Stimulated activated naive CD4-positive, alpha-beta T cell treated with Interleukin-2 at 50 U/mL for 16 hours (primary cell): ENCODE results near the gene GET4.
"Not testable (repeated sequence)": the region's sequence is repeated elsewhere in the genome, so short reads cannot be mapped to it uniquely, and the experiment has no call there.

Experiments
- DNase-seq: peaks from one replicate; lab custom pipeline; 2025; lab: John Stamatoyannopoulos, UW

The GET4 gene

DNA sequence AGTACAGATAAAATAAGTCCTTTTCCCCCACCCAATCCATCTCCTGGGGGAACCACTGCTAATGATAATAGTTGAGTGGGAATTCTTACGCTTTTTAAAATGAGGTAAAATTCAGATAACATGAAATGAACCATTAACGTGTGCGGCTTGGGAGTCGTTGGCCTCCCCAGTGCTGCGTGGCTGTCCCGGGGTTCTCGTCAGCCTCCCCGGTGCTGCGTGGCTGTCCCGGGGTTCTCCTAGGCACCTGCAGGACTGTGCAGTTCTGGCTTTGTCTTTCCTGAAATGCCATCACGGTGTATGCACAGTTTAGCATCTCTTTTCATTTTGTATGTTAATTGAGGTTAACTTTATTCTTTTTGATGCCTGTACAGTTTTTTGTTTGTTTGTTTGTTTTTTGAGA is 30.6 kb upstream of the GET4 start:
- no peak for DNase-seq

DNA sequence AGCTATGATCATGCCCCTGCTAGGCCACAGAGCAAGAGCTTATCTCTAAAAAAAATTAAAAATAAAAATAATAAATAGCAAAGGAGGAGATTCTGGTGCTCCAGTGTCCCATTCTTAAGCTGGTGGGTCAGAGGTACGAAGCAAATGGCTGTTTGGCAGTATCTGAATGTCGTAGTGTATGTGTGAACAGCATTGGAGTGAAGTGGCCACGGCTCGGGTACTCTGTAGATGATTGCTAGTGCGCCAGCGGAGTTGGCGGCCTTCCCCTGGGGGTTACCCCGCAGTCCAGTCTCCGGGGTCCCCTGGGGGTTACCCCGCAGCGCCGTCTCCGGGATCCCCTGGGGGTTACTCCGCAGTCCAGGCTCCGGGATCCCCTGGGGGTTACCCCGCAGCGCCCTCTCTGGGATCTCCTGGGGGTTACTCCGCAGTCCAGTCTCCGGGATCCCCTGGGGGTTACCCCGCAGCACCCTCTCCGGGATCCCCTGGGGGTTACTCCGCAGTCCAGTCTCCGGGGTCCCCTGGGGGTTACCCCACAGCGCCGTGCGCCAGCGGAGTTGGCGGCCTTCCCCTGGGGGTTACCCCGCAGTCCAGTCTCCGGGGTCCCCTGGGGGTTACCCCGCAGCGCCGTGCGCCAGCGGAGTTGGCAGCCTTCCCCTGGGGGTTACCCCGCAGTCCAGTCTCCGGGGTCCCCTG is 29.2 kb upstream of the GET4 start:
- DNase-seq: not testable (repeated sequence)

DNA sequence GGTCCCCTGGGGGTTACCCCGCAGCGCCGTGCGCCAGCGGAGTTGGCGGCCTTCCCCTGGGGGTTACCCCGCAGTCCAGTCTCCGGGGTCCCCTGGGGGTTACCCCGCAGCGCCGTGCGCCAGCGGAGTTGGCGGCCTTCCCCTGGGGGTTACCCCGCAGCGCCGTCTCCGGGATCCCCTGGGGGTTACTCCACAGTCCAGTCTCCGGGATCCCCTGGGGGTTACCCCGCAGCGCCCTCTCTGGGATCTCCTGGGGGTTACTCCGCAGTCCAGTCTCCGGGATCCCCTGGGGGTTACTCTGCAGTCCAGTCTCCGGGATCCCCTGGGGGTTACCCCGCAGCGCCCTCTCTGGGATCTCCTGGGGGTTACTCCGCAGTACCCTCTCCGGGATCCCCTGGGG is 28.6 kb upstream of the GET4 start:
- DNase-seq: not testable (repeated sequence)

DNA sequence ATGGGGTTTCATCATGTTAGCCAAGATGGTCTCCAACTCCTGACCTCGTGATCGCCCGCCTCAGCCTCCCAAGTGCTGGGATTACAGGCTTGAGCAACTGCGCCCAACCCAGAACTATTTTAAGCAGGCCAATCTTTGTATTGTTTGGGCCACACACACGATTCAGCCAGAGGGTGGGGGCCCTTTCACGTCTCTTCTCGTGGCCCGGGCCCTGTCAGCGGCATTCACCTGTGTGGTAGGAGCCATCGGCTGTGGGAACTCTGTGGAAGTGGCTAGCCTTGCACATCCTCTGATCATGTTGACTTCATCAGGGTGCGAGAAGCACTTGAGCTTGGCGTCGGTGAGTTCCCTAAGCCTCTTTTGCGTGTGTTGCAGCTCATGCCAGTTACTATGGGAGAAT is 27.2 kb upstream of the GET4 start:
- DNase-seq: no peak

DNA sequence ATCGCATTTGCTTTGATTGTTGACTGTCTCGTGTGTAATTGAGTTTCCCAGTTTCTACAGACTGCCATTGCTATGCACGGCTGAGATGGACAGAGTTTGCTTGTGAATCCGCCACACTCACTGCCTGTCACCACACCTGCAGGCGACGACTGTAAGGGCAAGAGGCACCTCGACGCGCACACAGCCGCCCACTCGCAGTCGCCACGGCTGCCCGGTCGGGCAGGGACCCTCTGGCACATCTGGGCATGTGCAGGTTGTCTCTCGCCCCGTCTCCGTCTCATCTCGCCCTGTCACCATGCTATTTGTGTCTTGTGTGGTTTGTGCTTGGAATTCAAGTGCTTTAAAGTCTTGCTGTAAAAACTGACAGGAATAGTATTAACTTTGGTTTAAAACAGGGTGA is 26.6 kb upstream of the GET4 start:
- no peak for DNase-seq

DNA sequence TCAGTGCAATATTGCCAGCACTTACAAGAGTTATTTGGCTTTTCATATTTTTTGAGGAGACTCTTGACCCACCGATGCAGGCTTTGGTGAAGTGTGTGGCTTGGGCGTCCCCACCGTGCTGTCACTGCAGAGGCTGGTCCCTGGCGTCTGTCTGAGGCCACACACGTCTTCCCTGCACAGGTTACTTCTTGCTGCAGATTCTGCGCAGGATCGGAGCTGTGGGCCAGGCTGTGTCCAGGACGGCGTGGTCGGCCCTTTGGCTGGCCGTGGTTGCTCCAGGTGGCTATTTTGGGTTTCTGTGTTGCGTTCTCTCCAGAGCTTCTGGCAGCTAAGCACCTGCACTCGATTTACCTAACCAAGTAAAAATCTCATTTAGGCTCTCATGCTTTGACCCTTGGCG is 25.1 kb upstream of the GET4 start:
- DNase-seq: no peak

DNA sequence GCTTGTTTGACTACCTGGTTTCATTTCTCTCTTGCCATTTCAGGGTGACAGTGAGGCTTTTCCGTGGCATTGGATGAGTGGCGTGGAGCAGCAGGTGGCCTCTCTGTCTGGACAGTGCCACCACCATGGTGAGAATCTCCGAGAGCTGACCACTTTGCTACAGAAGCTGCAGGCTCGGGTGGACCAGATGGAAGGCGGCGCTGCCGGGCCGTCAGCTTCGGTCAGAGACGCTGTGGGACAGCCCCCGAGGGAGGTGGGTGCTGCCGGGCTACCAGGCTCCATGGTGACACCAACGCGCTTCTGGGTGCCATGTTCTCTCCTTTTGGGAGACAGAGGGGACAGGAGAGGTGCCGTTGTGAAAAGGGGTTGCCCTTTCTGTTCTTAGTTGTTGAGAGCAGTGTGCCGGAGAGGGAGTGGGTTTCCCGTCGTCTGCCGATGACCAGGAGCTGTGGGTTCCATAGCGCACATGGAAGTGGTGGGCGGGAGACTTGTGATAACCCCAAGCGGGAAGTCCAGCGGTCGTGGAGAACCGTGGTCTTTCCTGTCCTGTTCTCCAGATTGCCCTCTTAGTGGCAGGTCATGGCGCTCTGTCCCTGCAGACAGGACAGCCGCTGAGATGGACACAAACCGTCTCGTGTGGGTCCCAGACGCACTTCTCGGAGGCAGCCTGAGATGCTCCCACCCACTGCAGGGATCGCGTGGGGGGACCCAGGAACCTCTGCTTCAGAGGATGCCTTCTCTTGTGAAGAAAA is 22.8 kb upstream of the GET4 start:
- DNase-seq: no peak

DNA sequence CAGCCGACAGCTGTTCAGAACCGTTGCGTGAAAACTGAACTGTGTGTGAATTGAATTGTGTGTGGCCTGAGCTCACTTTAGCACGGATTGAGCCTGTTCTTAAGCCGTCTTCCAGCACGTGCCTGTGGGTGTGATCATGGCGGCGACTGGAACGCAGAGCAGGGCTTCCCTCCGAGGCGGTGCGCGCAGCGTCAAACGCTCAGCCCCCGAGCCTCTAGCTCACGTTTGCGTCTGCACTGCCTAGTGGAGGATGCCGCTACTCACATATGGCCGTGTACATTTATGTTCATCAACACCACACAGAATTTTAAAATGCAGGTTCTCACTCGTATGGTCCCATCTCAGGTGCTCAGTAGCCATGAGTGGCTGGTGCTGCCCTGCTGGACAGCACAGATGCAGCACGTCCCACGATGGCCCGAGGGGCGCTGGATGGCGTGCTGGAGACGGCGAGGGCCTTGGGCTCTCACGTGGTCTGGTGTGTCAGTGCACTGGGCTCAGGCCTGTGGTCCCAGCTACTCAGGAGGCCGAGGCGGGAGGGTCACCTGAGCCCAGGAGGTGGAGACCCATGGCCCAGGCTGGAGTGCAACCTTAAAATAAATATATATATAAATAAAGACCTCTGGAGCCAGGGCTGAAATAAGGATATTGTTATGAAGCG is 22.1 kb upstream of the GET4 start:
- no peak for DNase-seq

DNA sequence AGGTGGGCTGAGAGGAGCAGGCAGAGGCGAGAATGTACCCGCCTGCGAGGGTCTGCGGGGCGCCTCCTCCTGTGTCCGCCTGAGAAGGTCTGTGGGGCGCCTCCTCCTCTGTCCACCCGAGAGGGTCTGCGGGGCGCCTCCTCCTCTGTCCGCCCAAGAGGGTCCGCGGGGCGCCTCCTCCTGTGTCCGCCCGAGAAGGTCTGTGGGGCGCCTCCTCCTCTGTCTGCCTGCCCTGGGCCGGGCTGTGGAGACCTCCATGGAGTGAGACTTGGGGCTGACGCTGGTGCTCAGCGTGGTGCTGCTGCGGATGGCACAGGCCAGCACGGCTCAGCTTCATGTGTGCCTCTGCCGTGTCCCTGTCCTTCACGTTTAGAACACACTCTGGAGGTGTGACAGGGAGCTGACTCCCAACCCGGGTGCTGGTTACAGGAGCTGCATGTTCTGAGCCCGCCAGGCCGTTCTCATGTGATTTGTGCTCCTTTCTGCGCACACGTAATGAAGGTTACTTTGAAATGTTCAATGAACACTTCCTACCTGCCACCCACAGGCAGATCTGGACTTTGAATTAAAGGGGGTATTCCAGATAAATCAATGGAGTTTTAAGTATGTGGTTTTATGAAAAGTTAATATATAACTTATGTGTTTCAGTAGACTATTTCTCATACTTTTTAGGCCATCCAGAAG is 20.5 kb upstream of the GET4 start:
- DNase-seq: no peak

DNA sequence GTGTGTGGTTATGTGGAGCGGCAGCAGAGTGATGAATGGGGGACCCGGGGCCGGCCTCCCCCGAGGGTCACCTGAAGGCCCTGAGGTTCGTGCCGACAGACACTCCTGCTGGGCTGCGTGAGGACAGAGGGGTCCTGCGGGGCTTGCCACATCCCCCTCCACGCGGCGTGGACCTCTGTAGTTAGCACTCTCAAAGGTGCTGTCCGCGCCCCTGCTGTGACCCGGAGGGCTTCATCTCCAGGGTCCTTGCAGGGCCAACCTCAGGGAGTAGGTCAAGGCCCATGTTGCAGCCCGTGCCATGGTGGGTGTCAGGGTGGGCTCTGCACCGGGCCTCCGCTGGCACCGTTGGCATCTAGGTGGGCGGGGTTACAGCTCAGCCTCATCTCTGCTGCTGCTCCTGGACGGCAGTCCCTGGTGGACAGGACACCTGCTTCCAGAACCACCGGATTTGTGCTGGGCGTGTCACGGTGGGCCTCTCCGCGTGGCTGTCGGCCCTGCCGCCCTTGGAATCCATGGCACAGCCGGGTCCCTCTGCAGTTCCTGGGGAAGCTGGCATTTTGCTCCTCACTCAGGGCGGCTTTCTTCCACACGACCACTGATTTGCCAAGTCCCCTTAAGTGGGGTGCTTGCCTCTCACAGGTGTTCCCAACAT is 19.8 kb upstream of the GET4 start:
- DNase-seq: no peak

DNA sequence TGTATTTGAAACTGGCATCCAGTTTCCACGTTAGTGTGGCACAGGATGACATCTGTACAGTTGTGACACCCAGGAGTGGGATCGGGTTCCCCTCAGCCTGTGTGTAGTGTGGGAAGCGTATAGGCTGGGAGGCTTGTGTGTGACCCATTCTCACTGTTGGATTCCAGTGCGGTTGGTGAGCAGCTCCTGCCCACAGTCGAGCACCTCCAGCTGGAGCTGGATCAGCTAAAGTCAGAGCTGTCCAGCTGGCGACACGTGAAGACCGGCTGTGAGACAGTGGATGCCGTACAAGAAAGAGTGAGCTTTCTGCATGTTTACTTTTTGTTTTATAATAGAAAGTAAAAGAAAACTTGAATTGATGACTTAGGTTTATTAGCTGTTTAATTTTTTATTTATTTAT is 18.7 kb upstream of the GET4 start:
- DNase-seq: no peak

DNA sequence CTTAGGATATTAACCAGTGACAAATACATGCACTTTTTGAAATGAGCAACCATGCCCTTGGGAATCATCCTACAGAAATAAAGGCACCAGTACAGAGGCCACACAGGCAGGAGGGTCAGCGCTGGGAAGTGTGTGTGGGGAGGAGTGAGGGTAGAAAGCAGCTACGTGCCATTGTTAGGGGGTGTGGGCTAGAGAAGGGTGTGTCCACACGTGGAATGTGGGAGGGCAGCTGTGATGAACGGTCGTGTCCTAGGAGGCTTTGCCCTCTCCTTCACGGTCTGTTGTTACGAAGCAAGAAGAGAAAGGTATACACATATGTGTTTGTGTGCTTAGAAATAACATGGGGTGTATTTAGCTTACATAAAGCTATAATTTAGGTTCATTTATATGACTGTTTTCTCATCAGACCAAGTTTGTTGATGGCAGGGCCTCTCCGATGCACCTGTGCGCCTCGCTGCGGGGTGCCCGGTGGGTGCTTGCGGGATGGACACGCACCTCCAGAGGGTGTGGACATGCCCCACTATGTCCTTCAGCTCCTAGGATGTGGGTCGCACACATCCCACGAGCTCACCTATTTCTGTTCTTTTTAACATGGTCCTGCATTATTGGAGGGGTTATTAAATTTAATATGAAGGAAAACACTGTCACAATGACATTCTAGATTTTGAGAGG is 16.9 kb upstream of the GET4 start:
- no peak for DNase-seq

DNA sequence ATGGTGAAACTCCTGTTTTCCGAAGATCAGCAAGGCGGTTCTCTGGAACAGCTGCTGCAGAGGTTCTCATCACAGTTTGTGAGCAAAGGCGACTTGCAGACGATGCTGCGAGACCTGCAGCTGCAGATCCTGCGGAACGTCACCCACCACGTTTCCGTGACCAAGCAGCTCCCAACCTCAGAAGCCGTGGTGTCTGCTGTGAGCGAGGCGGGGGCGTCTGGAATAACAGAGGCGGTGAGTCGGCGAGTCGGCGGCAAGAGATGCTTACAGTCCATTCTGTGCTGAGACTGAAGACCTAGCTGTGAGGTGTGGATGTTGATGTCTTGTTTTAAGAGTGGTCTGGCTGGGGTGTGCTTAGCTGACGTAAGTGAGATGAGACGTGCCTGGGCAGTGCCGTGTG is 16.2 kb upstream of the GET4 start:
- no peak for DNase-seq

DNA sequence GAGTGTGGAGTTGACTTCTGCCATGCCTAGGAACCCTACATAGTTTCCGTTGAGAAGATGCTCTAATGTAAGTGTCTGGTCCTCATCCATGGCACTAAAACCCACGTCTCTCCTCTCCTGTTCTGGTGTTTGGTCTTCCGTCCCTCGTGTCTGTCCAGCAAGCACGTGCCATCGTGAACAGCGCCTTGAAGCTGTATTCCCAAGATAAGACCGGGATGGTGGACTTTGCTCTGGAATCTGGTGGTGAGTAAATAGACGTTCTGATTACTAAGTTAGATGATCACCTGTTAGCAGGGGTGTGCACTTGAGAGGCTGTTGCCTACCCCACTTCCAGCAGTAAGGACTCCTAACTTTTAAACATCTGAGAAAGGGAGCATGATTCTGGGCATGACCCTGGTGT is 15.1 kb upstream of the GET4 start:
- DNase-seq: no peak

DNA sequence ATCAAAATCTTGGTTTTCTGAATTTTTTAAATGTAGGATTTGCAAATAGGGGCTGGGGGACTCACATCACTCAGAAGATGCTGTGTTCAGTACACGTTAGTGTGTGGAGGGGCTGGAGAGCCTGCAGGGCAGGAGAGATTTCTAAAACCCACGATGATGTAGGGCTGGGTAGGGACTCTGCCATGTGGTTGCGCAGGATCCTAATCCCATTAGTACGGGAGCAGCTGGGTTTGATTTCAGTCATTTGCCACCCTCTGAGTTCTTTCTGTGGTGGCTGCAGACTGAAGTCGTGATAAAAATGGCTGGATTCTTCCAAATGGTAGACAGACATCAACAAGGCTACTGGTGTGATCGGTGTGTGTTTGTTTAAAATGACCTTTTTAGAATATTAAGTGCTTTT is 14.2 kb upstream of the GET4 start:
- no peak for DNase-seq

DNA sequence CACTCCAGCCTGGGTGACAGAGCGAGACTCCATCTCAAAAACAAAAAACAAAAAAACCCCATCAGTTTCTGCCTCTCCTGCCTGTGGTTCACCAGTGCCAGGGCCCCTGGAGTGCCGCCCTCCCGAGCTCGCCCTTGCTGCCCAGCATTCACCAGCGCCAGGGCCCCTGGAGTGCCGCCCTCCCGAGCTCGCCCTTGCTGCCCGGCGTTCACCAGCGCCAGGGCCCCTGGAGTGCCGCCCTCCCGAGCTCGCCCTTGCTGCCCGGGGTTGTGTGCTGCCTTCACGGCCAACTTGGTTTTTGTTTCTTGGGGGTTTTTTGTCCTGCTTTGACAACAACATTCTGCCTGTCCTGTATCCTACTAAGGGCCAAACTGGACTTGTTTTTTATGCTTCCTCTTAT is 13.2 kb upstream of the GET4 start:
- no peak for DNase-seq

DNA sequence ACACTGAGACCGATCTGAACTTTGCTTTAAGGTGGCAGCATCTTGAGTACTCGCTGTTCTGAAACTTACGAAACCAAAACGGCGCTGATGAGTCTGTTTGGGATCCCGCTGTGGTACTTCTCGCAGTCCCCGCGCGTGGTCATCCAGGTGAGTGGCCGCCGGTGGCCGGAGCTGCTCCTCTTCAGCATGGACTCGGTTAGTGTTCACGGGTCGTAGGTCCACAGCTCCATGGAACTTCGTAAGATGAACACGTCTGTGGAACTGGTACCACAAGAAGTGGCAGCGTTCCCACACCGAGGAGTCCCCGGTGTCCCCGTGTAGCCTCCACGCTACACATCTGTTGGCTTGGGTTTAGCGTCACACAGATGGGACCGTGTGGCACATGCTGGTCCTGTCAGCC is 10.4 kb upstream of the GET4 start:
- no peak for DNase-seq

DNA sequence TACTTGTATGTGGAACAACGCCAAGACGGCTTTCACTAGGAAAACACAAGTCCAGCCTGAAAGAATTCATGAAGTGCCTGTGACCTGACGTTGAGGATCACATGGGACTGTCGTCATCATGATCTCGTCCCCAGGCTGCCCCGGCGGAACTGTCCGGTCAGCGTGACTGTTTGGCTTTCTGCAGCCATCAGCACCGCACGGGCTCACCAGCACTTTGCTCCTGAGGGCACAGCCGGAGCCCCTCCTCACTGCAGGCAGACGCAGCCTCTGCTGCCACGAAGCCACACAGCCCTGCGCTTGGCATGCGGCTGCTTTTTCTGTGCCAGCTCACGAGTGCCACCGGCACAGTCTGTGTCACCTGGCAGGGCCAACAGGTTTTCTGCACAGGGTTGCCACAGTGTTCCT is 9.4 kb upstream of the GET4 start:
- DNase-seq: no peak

DNA sequence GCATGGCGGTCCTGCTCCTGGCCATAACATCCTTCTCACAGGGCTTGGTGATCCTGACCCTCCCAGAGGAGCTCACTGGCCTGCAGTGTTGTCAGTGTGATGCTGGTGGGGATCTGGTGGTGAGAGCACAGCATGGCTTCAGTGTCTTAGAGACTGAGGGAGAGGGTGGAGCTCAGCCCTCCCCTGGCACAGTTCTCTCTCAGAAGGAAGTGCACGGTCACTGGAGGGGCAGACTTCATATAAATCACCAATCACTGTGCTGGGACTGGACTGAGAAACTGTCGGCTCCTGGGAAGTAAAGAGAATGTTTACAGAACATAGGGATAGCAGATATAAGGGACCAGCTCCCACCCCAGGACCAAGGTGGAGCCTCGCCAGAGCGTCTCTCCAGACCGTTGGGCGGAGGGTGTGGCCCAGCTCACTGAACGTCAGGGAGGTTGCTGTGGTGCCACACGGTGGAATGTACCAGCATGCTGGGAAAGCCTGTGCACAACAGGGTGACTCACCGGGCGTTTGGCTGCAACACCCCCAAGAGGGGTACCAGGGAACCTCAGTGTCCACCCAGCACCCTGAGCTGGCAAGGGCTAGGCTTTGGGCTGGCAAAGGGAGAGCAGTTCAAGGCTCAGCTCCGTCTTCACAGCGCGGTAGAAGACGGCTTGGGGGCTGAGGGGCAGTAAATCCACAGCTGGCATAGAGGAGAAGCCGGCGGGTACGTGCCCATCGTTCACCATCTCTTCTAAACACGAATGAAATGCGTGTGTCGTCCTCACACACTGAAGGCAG is 8.8 kb upstream of the GET4 start:
- no peak for DNase-seq

DNA sequence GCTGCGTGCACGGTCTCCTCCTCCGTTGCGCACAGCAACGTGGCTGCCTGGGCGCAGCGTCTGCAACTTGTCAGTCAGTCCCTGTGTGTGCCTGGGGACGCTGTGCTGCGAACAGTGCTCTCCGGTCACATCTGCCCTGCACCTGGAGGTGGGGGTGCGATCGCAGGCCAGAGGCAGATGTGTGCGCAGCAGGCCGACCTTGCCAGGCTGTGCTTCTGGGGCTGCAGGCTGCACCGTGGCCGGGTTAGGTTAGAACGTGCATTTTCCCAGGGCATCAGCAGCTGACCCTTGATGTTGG is 8.2 kb upstream of the GET4 start:
- no peak for DNase-seq

DNA sequence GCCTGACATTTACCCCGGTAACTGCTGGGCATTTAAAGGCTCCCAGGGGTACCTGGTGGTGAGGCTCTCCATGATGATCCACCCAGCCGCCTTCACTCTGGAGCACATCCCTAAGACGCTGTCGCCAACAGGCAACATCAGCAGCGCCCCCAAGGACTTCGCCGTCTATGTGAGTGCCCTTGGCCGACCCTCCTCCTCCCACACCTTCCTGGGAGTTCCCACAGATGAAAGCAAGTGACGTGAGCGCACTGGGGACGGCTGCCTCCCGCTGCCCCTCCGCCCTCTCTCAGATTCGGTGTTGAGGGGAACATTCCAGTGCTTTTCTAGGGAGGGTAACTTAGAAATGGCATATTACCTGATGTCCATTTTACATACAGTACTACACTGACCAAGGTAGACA is 7.0 kb upstream of the GET4 start:
- no peak for DNase-seq
